NCI-H2081 (cell line): ENCODE results near the gene KCTD17.

ENCODE experiments used
- DNase-seq, 2 experiments: peaks; one replicate each; lab custom pipeline; 2025; lab: John Stamatoyannopoulos, UW

The KCTD17 gene

DNA sequence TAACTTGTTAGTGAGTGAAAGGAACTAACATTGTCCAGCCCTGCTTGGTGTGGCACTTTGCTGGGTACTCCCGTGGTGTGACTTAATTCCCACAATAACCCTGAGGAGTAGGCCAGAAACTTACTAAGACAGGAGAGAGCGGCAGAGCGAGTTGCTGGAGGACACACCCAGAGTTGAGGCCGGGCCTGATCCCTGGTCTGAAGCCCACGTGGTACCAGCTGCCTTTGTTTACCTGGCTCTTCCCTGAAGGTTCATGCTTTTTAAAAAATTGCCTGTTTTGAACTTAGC lies 31.4 kb upstream of the KCTD17 start:
- no peak for DNase-seq

DNA sequence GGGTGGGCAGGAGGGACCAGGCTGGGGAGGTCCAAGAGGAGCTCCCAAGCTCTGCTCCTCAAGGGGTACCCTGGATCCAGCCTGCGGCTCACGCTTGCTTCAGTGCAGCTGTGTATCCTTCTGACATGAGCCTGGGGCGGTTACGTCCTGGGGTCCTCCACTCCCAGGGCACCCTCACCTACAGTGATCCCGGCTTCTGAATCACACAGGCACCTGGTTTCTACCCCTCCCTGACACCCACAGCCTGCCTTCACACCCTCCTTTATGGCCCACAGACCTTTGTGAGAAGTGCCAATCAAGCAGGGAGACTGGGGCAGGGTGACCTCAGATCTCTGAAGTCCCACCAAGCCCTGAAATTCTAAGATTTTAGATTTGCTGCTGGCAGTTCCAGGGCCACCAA lies 30.5 kb upstream of the KCTD17 start:
- DNase-seq = no peak

DNA sequence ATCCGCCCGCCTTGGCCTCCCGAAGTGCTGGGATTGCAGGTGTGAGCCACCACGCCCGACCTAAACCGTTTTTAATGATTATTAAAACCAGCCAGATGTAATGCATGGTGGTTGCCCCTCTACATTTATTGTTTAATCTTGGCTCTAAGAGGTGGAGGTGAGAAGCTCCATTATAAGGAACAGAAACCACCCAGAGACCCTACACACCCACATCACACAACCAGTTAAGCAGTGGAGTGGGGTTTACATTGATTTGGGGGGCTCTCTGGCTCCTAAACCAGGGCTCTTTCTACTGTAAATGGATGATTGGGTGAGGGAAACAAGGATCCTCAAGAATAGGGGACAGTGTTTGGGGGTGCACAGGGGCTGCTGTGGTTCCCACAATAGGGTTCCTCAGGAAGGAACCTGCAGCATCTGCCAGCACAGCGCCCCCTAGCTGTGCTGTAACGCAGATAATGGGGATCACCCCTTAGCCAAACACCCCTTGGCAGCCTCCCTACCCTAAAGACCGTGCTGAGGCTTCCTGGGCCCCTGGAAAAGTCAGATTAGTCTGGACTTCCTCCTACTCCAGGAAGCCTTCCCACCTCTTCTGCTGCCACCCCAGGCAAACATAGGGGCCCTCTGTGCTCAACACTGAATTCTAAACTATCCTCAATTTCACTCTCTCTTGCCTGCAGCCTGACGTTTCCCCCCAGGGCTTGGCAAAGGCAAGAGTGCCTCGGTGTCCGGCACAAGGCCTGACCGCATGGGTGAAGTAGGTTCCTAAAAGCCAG lies 29.6 kb upstream of the KCTD17 start:
- no peak for DNase-seq

DNA sequence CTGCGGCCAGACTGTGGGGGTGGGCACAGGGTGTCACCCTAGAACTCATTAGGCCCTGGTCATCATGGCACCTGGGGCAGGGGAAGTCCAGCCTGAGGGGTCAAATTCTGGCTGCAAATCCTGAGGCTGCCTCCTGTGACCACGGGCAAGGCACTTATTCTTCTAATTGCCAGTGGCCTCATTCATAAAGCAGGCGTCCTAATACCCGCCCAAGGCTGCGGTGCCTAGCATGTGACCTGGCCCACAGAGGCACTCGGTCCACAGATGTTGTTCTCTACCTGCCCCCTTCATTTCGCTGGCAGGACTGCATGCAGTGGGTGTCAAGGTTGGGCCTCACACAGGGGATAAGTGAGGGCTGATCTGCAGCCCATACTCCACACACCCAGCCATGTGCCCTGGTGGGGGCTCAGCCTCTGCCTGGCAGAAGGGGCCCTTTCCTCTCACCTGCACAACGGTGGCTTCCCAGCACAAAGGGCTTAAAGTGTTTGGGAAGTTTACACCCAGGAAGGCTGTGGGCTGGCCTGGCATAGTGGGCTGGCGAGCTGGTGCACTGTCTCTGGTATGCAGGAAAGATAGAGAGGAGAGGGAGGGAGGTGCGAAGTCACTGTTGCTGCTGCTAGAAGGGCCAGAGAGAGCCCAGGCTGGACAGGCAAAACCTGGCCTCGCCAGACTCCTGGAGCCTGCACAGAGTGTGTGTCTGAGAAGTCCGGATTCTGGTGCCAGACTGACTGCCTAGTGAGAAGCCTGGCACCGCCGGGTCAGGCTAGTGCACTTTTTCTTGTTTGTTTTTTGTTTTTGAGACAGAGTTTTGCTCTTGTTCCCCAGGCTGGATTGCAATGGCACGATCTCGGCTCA lies 28.8 kb upstream of the KCTD17 start:
- no peak for DNase-seq

DNA sequence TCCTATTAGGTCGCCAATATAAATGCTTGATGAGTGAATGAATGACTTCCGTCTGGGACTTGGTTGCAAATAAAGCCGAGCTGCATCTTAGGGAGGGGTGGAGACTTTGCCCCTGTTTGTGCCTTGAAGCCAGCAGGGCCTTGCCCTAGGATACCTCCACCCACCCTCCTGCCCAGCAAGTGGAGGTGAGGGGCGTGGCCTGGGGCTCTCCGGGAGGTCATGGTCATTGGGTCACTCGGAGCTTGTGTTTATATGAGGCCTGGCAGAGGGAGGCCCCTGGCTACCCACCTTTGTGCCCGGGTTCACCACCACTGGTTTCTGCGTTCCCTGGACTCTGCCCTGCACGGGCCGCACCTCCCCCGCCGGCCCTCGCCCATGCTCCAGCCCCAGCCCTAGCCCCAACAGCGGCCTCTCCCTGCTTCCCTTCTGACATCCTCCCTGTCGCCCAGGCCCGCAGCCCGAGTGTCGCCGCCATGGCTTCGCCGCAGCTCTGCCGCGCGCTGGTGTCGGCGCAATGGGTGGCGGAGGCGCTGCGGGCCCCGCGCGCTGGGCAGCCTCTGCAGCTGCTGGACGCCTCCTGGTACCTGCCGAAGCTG lies 27.7 kb upstream of the KCTD17 start:
- no peak for DNase-seq

DNA sequence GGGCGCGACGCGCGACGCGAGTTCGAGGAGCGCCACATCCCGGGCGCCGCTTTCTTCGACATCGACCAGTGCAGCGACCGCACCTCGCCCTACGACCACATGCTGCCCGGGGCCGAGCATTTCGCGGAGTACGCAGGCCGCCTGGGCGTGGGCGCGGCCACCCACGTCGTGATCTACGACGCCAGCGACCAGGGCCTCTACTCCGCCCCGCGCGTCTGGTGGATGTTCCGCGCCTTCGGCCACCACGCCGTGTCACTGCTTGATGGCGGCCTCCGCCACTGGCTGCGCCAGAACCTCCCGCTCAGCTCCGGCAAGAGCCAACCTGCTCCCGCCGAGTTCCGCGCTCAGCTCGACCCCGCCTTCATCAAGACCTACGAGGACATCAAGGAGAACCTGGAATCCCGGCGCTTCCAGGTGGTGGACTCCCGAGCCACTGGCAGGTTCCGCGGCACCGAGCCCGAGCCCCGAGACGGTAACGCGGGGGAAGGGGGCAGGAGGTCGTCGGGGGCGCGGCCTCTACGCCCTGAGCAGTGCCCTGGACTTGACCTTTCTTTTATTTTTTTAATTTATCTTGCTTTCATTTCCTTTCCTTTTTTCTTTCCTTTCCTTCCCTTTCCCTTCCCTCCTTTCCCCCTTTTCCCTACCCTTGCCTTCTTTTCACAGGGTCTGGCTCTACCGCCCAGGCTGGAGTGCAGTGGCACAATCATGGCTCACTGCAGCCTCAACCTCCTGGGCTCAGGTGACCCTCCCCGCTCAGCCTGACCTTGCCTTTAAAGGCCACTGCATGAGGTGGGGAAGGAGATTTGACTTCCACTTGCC lies 27.0 kb upstream of the KCTD17 start:
- DNase-seq = no peak

DNA sequence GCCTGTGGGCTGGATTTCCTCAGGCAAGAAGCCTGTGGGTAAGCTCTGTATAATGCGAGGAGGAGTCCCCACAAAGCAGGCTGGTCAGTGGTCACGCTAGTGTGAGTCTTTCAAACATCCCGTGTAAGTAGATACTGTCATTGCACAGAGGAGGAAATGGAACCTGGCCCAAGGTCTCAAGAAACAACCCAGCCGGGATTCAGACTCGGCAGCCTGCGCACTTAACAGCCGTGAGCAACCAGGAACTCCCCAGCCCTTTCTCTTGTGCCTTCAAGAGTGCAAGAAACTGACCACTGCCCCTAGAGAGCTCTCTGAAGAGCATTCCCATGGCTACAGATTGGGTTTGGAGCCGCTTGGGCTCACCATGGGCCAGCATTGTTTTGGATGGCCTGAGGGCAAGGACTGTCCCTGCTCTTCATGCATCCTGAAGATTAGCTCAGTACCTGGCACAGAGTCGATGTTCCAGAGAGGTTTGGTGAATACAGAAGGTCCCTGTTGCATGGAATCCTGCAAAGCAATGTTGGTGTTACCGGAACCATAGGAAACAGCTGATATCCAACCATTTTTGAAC lies 26.0 kb upstream of the KCTD17 start:
- no peak for DNase-seq

DNA sequence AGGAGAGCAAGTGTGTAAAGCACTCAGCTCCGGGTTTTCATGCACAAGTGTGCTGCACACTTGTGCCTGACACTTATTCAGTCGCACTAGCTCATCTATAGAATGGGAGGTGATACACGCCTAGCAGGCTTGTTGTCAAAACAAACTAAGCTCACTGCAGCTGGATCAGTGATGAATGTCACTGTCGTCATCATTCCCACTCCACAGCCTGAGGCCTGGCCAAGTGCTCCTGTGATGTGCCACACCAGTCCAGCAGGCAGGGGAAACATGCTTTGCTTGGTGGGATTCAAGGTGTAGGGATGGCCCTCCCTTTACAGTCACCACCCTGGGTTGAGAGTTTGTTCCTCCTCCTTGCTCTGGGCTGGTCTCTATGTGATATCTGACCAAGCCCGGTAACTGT lies 25.2 kb upstream of the KCTD17 start:
- DNase-seq = no peak

DNA sequence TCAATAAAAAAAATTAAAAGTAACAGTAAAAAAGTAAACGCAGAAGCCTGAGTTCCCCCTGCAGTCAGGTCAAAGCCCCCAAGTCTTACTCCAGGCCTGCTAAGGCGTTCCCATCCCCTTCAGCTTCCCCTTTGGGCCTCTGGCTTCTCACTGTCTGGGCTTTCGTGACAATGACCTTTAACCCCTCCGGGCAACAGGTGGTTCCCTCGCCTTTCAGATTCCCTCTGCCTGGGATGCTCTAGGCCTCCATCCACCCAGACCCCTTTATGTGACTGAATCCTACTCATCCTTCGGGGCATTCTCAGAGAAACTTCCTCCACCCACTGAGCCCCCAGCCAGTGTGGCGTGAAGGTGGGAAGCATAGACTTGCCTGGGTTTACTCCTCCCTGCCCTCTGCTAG lies 24.0 kb upstream of the KCTD17 start:
- DNase-seq = no peak

DNA sequence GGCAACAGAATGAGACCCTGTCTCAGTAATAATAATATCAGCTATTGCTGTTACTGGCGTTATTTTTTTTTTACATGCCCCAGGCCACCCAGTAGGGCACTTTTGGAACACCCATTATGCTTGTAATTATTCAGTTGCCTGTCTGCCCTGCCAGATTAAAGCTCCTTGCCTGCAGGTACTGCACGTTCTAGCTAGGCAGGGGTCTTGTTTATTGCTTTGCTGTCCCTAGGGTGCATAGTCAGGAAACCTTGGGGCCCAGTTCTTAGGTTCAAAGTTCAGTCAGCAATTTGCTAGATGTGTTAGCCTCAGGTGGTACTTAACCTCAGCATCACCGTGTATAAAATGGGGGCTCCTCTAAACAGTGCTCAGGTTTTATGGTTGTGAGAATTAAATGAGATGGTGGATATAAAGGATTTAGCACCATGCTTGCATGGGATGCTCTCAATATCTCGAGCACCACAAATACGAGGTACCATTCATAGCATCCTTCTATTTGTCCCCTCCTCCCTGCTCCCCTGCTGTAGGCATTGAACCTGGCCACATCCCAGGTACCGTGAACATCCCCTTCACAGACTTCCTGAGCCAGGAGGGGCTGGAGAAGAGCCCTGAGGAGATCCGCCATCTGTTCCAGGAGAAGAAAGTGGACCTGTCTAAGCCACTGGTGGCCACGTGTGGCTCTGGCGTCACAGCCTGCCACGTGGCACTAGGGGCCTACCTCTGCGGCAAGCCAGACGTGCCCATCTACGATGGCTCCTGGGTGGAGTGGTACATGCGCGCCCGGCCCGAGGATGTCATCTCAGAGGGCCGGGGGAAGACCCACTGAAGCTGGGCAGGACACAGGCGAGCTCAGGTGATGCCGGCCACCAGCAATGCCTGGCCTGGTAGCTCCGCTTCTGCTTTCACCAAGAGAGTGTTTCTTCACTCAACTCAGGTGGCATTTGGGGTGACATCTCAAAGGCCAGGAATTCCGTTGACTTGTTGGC lies 22.6 kb upstream of the KCTD17 start:
- no peak for DNase-seq

DNA sequence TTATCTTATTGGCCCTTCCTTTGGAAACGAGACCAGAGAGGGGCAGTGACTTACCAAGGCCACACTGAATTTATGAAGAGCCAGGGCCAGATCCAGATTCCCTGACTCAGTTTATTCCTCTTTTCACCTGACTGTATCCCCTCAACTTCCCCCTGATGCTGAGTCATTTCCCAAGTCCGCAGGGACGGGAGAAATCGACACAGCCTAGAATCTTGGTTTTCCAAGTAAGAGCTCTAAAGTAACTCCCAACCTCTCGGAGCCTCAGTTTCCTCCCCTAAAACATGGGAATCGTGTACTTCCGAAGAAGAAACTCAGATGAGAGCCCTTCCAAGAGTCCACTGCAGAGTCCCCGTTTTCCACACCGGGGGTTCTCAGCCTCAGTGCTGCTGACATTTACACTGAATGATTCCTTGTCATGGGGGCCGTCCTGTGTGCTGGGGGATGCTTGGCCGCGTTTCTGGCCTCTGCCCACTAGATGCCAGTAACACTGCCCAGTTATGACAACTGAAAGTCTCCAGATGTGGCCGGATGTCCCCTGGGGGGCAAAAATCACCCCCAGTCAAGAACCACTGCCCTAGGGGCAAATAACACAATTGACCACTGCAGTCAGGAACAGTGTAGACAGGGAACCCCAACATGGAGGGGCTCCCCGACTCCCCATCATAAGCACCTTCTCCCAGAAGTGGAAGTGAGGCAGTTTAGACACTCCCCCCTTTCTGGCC lies 20.8 kb upstream of the KCTD17 start:
- no peak for DNase-seq

DNA sequence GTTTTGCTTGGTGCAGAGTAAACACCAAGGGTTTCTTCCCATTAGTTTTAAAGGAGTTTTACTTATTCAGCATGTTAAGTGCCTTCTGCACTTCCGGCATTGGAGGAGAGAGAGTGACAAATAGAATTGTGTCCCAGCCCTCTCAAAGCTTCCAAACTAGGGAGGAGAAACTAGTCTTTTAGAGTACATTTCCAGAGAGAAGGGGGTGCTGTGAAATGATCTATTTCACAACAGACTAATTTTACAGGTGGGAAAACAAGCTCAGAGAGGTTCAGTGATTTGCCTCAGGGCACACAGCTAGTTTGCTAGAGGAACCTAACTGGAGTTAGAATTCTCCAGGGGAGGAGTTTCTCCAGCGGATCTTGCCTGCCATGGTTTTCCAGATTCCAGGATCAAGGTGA lies 19.4 kb upstream of the KCTD17 start:
- DNase-seq = no peak

DNA sequence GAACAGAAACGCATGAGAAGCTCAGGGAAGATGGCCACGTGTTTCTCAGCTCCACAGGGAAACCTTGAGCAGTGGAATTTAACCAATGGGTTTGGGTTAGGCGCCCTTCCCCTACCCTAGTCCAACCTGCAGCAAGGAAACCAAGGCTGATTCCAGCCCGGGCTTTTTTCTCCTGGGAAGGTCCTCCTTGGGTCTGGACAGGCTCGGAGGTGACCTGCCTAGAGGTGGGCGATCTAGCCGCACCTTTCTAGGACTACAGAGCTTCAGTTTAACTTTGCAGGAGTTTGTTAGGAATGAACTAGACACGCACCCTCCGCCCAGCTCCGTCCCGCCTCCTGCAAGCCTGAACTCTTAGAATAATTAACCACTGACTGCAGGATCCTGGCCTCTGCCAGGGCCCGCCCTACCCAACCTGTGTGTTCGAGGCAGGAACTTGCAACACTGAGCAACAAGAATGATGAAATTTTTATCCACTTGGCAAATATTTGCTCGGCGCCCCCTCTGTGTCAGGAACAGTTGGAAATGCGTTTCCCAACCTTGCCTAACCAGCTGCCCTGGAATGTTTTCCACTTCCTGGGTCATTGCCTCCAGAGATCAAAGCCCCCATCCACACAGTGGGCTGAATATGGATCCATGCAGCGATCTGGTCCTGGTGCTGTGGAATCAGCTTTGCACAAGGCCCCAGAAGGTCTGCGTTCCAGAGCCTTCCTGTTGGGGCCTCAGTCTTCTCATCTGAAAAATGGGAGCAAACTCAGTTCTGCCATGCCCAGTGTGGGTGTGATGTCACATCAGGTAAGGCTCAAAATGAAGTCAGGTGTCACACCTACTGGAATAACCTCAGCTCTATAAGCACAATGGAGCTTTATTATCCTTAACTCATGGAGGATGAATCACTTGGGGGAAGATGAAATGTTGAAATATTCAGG lies 18.7 kb upstream of the KCTD17 start:
- no peak for DNase-seq

DNA sequence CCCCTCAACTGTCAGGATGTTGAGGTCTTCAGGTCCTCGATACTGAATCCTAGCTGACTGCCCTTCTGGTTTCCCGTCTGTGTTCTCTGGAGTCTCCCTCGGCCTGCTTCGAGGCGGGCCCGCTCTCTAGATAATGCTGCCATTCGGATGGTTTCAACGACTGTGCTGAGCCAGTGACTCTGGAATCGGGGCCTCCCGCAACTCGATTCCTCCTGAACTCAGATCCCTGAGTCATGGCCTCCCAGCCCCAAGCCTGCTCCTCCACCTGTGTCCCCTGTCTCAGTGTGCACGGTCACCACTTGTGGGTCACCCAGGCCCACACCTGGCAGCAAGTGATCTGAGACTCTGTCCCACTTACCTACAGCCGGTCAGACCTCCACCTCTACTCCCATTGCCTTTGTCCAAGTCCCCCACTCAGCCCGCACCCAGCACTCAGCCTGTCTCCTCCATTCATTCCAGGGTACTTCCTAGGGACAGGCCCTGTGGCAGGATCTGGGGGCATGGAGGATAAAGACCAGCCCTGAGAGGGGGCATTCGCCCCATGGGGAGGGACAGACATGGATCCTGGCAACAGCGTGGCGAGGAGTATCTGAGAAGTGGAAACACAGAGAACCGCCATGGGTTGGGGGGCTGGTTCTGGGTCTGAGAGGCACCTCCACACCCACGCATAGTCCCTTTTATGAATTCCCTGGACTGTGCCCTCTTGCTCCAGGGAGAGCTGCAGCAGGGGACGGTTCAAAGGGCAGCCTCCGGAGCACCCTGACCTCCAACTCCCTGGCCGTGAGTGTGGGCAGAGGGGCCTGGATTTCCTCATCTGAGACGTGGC lies 17.7 kb upstream of the KCTD17 start:
- no peak for DNase-seq

DNA sequence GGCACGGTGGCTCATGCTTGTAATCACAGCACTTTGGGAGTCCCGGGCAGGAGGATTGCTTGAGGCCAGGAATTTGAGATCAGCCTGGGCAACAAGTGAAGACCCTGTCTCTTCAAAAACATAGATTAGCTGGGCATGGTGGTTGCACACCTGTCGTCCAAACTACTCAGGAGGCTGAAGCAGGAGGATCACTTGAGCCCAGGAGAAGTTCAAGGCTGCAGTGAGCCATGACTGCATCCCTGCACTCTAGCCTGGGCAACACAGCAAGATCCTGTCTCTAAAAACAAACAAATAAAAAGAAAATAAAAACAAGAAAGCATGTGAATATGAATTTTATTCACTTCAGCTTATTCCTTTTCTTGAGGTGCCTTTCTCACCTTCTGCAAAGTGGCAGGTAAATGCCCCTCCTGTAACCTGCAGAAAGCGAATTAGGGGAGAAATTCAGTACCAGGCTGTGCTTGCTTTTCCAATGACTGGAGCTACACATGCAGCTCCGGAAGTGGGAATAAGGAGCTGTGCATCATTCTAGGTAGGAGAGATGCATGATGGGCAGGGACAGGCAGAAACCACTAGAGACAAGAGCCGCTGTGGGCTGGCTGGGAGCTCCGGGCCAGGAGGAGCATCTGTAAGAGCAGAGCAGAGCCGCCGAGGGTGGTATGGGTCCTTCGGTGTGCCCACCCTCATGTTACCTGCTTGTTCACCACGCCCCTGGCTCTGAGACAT lies 14.7 kb upstream of the KCTD17 start:
- DNase-seq = no peak

DNA sequence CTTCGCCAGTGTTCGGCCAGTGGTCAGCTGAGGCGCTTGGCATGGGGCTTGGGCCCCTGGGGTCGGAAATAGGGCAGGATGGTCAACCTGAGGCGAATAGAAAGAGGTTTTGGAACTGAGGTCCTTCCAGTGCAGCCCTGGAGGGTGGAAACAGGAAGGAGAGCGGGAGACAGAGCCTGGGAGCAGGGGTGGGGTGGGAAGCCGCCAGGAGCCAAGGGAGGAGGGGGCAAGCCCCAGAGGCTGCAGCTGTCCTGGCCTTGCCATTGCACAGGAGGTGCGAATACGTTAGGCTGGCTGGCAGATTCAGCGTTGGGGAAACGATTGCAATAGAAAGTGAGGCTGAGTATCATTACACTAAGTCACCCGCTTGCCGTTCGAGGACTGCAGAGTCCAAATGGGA lies 13.9 kb upstream of the KCTD17 start:
- no peak for DNase-seq

DNA sequence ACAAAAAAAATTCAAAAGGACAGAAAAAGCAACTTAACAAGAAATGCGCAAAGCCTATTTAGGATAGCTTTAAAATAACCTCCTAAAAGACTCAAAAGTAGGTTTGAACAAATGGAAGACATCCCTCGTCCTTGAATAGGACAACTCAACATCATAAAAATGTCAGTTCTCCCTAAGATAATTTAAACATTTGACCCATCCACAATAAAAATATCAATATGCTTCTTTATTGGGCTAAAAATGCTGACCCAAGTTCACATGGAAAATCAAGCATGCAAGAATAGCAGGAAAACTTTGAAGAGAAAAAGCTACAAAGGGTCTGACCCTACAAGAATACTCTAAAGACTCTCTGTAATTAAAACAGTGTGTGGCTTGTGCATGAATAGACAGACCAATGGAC lies 12.1 kb upstream of the KCTD17 start:
- DNase-seq = no peak
